ENCODE data around the gene DTD2.

GRCh38 chr14:31480156-31480555 lies 22.9 kb upstream of the DTD2 start:
- TF ChIP-seq EZH2 (optimal IDR thresholded peaks at IDR 0.05; ENCODE audit: low read depth, low read length) = no peak
- TF ChIP-seq CTCF (IDR thresholded peaks at IDR 0.05; ENCODE audit: low read length) = no peak
- no peak for TF ChIP-seq EZH2phosphoT487 (IDR thresholded peaks at IDR 0.05; ENCODE audit: low read length)
